Liver (tissue), 2 donors: Measurements from ENCODE around the gene TMEM217.
"Not testable (repeated sequence)": the region's sequence is repeated elsewhere in the genome, so short reads cannot be mapped to it uniquely, and the experiment has no call there.

Source experiments
- TF ChIP-seq, protein P1 (sequence below): IDR thresholded peaks from 2 replicates; pipeline ENCODE4 v1.6.1; 2016; ENCODE audit warnings: antibody characterized with exemption
- TF ChIP-seq, protein P2 (sequence below): fragments of 150-350 bp; IDR thresholded peaks from 2 replicates; pipeline ENCODE4 v1.5.1; 2017; ENCODE audit warnings: improper control_type of control experiment, low read depth, low read length; ENCODE audit not compliant: missing input control
- donor health status: healthy.

DNA sequence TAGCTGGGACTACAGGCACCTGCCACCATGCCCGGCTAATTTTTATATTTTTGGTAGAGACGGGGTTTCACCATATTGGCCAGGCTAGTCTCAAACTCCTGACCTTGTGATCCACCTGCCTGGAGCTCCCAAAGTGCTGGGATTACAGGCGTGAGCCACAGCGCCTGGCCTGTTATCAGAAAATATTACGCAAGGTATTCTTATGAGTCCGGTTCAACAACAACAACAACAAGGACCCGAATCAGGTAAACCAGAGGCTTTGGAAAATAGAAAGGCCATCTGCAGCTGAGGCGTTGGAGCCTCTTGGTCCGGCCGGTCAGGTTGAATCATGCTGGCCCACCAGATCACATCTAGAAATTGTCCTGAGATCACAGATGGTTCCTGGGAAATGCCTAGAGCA lies 49.5 kb upstream of the TMEM217 start:
- TF ChIP-seq, protein P1, sequence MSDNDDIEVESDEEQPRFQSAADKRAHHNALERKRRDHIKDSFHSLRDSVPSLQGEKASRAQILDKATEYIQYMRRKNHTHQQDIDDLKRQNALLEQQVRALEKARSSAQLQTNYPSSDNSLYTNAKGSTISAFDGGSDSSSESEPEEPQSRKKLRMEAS, result not testable (repeated sequence)
- TF ChIP-seq, protein P2, sequence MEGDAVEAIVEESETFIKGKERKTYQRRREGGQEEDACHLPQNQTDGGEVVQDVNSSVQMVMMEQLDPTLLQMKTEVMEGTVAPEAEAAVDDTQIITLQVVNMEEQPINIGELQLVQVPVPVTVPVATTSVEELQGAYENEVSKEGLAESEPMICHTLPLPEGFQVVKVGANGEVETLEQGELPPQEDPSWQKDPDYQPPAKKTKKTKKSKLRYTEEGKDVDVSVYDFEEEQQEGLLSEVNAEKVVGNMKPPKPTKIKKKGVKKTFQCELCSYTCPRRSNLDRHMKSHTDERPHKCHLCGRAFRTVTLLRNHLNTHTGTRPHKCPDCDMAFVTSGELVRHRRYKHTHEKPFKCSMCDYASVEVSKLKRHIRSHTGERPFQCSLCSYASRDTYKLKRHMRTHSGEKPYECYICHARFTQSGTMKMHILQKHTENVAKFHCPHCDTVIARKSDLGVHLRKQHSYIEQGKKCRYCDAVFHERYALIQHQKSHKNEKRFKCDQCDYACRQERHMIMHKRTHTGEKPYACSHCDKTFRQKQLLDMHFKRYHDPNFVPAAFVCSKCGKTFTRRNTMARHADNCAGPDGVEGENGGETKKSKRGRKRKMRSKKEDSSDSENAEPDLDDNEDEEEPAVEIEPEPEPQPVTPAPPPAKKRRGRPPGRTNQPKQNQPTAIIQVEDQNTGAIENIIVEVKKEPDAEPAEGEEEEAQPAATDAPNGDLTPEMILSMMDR, result not testable (repeated sequence)
